DOHH2 (cell line): ENCODE measurements around the gene KLHL2.

Experiments
- H3F3A ChIP-seq: fragments of 200-600 bp; sonication (generic), shearing (Covaris generic); 2 replicates; pipeline ENCODE4 v1.6.0; 2016; ENCODE audit warnings: antibody characterized with exemption, mild to moderate bottlenecking; ENCODE audit not compliant: control insufficient read depth, insufficient read depth
- H3K27ac ChIP-seq: fragments of 200-600 bp; sonication (generic); 2 replicates; pipeline ENCODE4 v1.5.1; 2014; ENCODE audit warnings: low read depth, mild to moderate bottlenecking, low read length, moderate library complexity
- H3K27me3 ChIP-seq: fragments of 200-600 bp; sonication (generic); 2 replicates; pipeline ENCODE4 v1.6.1; 2014; ENCODE audit warnings: mild to moderate bottlenecking, low read length, mixed read lengths; ENCODE audit not compliant: control insufficient read depth
- H3K36me3 ChIP-seq: fragments of 200-600 bp; sonication (generic); 2 replicates; pipeline ENCODE4 v1.6.1; 2014; ENCODE audit warnings: mild to moderate bottlenecking, low read length, moderate library complexity, mixed read lengths; ENCODE audit not compliant: control insufficient read depth
- H3K4me1 ChIP-seq: fragments of 200-600 bp; sonication (generic); 2 replicates; pipeline ENCODE4 v1.6.1; 2014; ENCODE audit warnings: mild to moderate bottlenecking, low read length, mixed read lengths; ENCODE audit not compliant: control insufficient read depth
- H3K4me2 ChIP-seq: fragments of 200-600 bp; sonication (generic); 2 replicates; pipeline ENCODE4 v1.6.0; 2014; ENCODE audit warnings: mild to moderate bottlenecking, low read length, moderate library complexity
- H3K4me3 ChIP-seq: fragments of 200-600 bp; sonication (generic); 2 replicates; pipeline ENCODE4 v1.5.1; 2014; ENCODE audit warnings: mild to moderate bottlenecking, low read length, mixed read lengths
- H3K79me2 ChIP-seq: fragments of 200-600 bp; sonication (generic); 2 replicates; pipeline ENCODE4 v1.6.1; 2014; ENCODE audit warnings: mild to moderate bottlenecking, low read length, mixed read lengths; ENCODE audit not compliant: control insufficient read depth
- H3K9me2 ChIP-seq: fragments of 200-600 bp; sonication (generic); replicated peaks from 2 replicates; pipeline ENCODE4 v1.6.1; 2014; ENCODE audit warnings: mild to moderate bottlenecking, low read length, mixed read lengths; ENCODE audit not compliant: control insufficient read depth
- H3K9me3 ChIP-seq: fragments of 200-600 bp; sonication (generic); 2 replicates; pipeline ENCODE4 v1.6.1; 2014; ENCODE audit warnings: antibody characterized with exemption, low read length, mixed read lengths; ENCODE audit not compliant: control insufficient read depth, insufficient read depth
- H4K20me1 ChIP-seq: fragments of 200-600 bp; sonication (generic); 2 replicates; pipeline ENCODE4 v1.6.0; 2014; ENCODE audit warnings: low read depth, mild to moderate bottlenecking, antibody characterized with exemption, low read length, moderate library complexity; ENCODE audit not compliant: control insufficient read depth, insufficient read depth
- CTCF ChIP-seq: fragments of 200-600 bp; sonication (generic); IDR thresholded peaks from one replicate; pipeline ENCODE4 v1.5.1; 2014; ENCODE audit warnings: antibody characterized with exemption, mild to moderate bottlenecking, low read depth, low read length; ENCODE audit not compliant: poor library complexity, severe bottlenecking
- EZH2phosphoT487 ChIP-seq: fragments of 200-600 bp; sonication (generic); IDR thresholded peaks from 2 replicates; pipeline ENCODE4 v1.6.1; 2017; ENCODE audit warnings: borderline replicate concordance, mild to moderate bottlenecking, antibody characterized with exemption, low read length, moderate library complexity, mixed read lengths

The KLHL2 gene

GRCh38 chr4:165199286-165199685 is 8.1 kb upstream of the KLHL2 start:
- H3K9me2 ChIP-seq: no peaks in the 10 kb centered on the region
- no peaks in the 10 kb centered on the region for H3K36me3 ChIP-seq
- peaks cover 4% of the 10 kb centered on the region; the same call in 1 of the 2 replicates for H3K4me1 ChIP-seq
- TF ChIP-seq EZH2phosphoT487 (no peak), CTCF (no peak)
- H3K9me3 ChIP-seq: no peaks in the 10 kb centered on the region
- no peaks in the 10 kb centered on the region for H3K27me3 ChIP-seq
- no peak overlapping the region for H3K27ac ChIP-seq
- H3K4me3 ChIP-seq: no peak overlapping the region
- H4K20me1 ChIP-seq: no peaks in the 10 kb centered on the region
- H3K4me2 ChIP-seq: no peak overlapping the region
- no peaks in the 10 kb centered on the region for H3F3A ChIP-seq
- H3K79me2 ChIP-seq: no peaks in the 10 kb centered on the region

GRCh38 chr4:165199722-165200121 is 7.6 kb upstream of the KLHL2 start:
- H3K27me3 ChIP-seq: no peaks in the 10 kb centered on the region
- H3K79me2 ChIP-seq: no peaks in the 10 kb centered on the region
- H3K4me1 ChIP-seq: peaks cover 4% of the 10 kb centered on the region; the same call in 1 of the 2 replicates
- H3K9me3 ChIP-seq: no peaks in the 10 kb centered on the region
- TF ChIP-seq EZH2phosphoT487 (no peak), CTCF (no peak)
- no peaks in the 10 kb centered on the region for H4K20me1 ChIP-seq
- H3K9me2 ChIP-seq: no peaks in the 10 kb centered on the region
- no peaks in the 10 kb centered on the region for H3F3A ChIP-seq
- no peak overlapping the region for H3K4me3 ChIP-seq
- no peaks in the 10 kb centered on the region for H3K36me3 ChIP-seq
- H3K4me2 ChIP-seq: no peak overlapping the region
- no peak overlapping the region for H3K27ac ChIP-seq

GRCh38 chr4:165201806-165202205 is 5.6 kb upstream of the KLHL2 start:
- no peaks in the 10 kb centered on the region for H3K27me3 ChIP-seq
- no peak overlapping the region for H3K4me3 ChIP-seq
- TF ChIP-seq EZH2phosphoT487 (no peak), CTCF (no peak)
- H3K4me2 ChIP-seq: no peak overlapping the region
- peaks cover 11% of the 10 kb centered on the region for H3K4me1 ChIP-seq
- H3K79me2 ChIP-seq: peaks cover 5% of the 10 kb centered on the region
- no peaks in the 10 kb centered on the region for H3K9me2 ChIP-seq
- H3K27ac ChIP-seq: no peak overlapping the region
- H3K9me3 ChIP-seq: no peaks in the 10 kb centered on the region
- no peaks in the 10 kb centered on the region for H3K36me3 ChIP-seq
- H3F3A ChIP-seq: no peaks in the 10 kb centered on the region
- no peaks in the 10 kb centered on the region for H4K20me1 ChIP-seq
